ENCODE data around the gene ATRX. TPM values are rescaled to one million over a fixed set of nuclear protein-coding genes. Genes with fewer than 3 reads are reported as not detected.

ATRX gene
- total RNA-seq, 1 donor from 2014 or later: 44.6 TPM

DNA sequence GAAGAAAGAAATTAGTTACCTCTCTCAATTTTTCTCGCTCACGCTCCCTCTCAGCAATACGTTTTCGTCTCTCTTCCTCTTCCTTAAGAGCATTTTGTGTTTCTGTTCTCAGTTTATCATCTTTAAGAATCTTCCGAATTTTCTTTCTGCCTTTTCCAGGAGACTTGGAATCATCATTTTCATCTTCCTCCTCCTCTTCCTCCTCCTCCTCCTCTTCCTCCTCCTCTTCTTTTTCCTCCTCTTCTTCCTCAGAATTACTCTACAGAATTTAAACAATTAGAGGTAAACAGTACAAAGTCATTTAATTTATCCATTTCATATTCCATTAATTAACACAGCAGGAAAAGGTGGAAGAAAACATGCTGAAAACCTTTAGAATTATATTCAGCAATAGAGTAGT, 133.9 kb downstream of the ATRX start:
- H3K27me3 ChIP-seq (ENCODE audit: control insufficient read depth, insufficient read depth, low read length): no peaks in the 10 kb centered on the region
- no peak overlapping the region for H3K4me3 ChIP-seq (ENCODE audit: low read depth, low read length)
- DNase-seq (ENCODE audit: low read depth): no peak
- H3K36me3 ChIP-seq (ENCODE audit: control insufficient read depth, insufficient read depth, low read length): no peaks in the 10 kb centered on the region
- TF ChIP-seq CTCF (IDR thresholded peaks at IDR 0.05; ENCODE audit: insufficient read depth, low read length, poor library complexity, severe bottlenecking): no peak

DNA sequence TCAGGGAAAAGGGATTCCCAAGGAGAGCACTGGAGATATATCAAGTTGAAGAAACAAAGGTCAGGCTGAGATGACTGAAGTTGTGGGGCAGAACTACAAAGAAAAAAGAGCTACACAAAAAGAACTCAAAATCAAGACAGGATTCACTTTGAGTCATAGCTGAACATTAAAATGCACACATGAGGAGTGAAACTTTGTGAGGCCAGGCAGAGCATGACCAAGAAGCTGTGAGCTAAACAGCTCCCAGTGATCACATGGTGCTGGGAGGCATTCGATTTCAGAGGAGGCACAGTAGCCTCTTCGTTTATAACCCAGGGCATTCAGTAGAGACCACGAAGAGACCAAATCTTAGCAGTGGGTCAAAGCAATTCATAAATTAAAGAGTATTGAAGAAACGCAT, 145.3 kb downstream of the ATRX start:
- DNase-seq (ENCODE audit: low read depth): no peak
- TF ChIP-seq CTCF (IDR thresholded peaks at IDR 0.05; ENCODE audit: insufficient read depth, low read length, poor library complexity, severe bottlenecking): no peak
- Histone ChIP-seq H3K36me3 (ENCODE audit: control insufficient read depth, insufficient read depth, low read length) (no peaks in the 10 kb centered on the region), H3K4me3 (ENCODE audit: low read depth, low read length) (no peak overlapping the region), H3K27me3 (ENCODE audit: control insufficient read depth, insufficient read depth, low read length) (no peaks in the 10 kb centered on the region)

DNA sequence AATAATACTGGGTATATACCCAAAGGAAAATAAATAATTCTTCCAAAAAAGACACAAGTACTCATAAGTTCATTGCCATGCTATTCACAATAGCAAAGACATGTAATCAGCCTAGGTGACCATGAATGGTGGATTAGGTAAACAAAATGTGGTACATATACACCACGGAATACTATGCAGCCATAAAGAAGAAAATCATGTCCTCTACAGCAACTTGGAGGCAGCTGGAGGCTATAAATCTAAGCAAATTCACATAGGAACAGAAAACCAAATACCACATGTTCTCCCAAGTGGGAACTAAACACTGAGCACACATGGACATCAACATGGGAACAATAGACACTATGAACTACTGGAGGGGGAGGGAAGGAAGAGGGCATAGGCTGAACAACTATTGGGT, 146.2 kb downstream of the ATRX start:
- Histone ChIP-seq H3K4me3 (ENCODE audit: low read depth, low read length) (no peak overlapping the region), H3K27me3 (ENCODE audit: control insufficient read depth, insufficient read depth, low read length) (no peaks in the 10 kb centered on the region), H3K36me3 (ENCODE audit: control insufficient read depth, insufficient read depth, low read length) (no peaks in the 10 kb centered on the region)
- DNase-seq (ENCODE audit: low read depth): no peak
- TF ChIP-seq CTCF (IDR thresholded peaks at IDR 0.05; ENCODE audit: insufficient read depth, low read length, poor library complexity, severe bottlenecking): no peak

DNA sequence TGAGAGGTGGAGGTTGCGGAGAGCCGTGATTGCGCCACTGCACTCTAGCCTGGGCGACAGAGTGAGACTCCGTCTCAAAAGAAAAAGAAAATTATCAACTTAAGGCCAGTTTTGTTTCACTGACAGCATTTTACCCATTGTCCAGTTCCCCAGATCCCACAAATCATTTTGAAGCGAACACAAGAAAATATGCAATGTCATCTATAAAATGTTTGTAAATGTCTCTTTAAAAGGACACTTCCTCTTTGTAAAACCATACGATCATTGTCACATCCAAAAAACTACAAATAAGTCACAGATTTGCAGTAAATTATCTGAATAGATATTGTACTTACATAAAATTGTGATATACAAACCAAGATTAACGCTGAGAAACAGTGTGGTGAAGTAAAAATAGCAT, 147.6 kb downstream of the ATRX start:
- TF ChIP-seq CTCF (IDR thresholded peaks at IDR 0.05; ENCODE audit: insufficient read depth, low read length, poor library complexity, severe bottlenecking): no peak
- no peak for DNase-seq (ENCODE audit: low read depth)
- Histone ChIP-seq H3K36me3 (ENCODE audit: control insufficient read depth, insufficient read depth, low read length) (no peaks in the 10 kb centered on the region), H3K27me3 (ENCODE audit: control insufficient read depth, insufficient read depth, low read length) (no peaks in the 10 kb centered on the region), H3K4me3 (ENCODE audit: low read depth, low read length) (no peak overlapping the region)

DNA sequence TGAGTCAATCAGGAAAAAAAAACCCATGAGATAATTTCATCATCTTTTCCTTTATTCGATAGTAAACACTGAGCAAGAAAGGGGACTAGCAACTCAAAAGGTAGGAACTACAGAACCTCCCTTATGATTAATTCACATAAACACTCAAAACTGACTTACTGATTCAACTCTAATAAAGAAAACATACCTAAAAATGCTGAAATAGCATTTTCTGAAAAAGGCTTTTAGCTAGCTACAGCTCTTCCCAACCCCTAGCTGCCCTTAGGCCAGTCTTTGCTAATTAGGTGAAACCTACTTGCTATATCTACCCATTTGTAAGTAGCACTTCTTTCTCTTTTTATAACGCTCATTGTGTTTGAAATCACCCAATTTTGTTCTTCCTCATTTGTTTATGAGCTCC, 150.6 kb downstream of the ATRX start:
- TF ChIP-seq CTCF (IDR thresholded peaks at IDR 0.05; ENCODE audit: insufficient read depth, low read length, poor library complexity, severe bottlenecking): no peak
- Histone ChIP-seq H3K4me3 (ENCODE audit: low read depth, low read length) (no peak overlapping the region), H3K27me3 (ENCODE audit: control insufficient read depth, insufficient read depth, low read length) (no peaks in the 10 kb centered on the region), H3K36me3 (ENCODE audit: control insufficient read depth, insufficient read depth, low read length) (no peaks in the 10 kb centered on the region)
- DNase-seq (ENCODE audit: low read depth): no peak

- Histone ChIP-seq H3K36me3 (ENCODE audit: control insufficient read depth, insufficient read depth, low read length) (no peaks in the 10 kb centered on the region), H3K4me3 (ENCODE audit: low read depth, low read length) (no peak overlapping the region), H3K27me3 (ENCODE audit: control insufficient read depth, insufficient read depth, low read length) (no peaks in the 10 kb centered on the region)
- no peak for DNase-seq (ENCODE audit: low read depth)
- TF ChIP-seq CTCF (IDR thresholded peaks at IDR 0.05; ENCODE audit: insufficient read depth, low read length, poor library complexity, severe bottlenecking): no peak
These were observed 157.6 kb downstream of the ATRX start for GRCh38 chrX:77628294-77629025.

Data from kidney epithelial cell (primary cell).